Activated CD4-positive, alpha-beta T cell treated with anti-CD3 and anti-CD28 coated beads, Interleukin-2, amount 50 U/mL, for 48 hours (primary cell): ENCODE results near the gene ARHGEF40.
"Not testable (repeated sequence)": the region's sequence is repeated elsewhere in the genome, so short reads cannot be mapped to it uniquely, and the experiment has no call there.

Experiments used
- DNase-seq, 2 experiments: peaks; one replicate each; pipeline ENCODE4 v3.0.0-alpha.2; 2020

The ARHGEF40 gene

GRCh38 chr14:21040370-21040925 lies 29.7 kb upstream of the ARHGEF40 start:
- no peak for DNase-seq

GRCh38 chr14:21040941-21041340 lies 29.2 kb upstream of the ARHGEF40 start:
- DNase-seq = not testable (repeated sequence)

- no peak for DNase-seq
These were observed 28.2 kb upstream of the ARHGEF40 start, which contains the start of gene RNASE7 for GRCh38 chr14:21041676-21042433. Gene RNASE7 (plus strand): TSS chr14:21042362. CDS start chr14:21042993, 631 bp downstream.

GRCh38 chr14:21042918-21043317 lies 27.2 kb upstream of the ARHGEF40 start:
- DNase-seq = no peak

GRCh38 chr14:21043387-21043973 lies 26.6 kb upstream of the ARHGEF40 start:
- no peak for DNase-seq

GRCh38 chr14:21043974-21044618 lies 26.0 kb upstream of the ARHGEF40 start:
- no peak for DNase-seq

- DNase-seq = no peak
These were observed 22.7 kb upstream of the ARHGEF40 start for GRCh38 chr14:21047378-21047781.

GRCh38 chr14:21048638-21049037 lies 21.5 kb upstream of the ARHGEF40 start:
- no peak for DNase-seq

- no peak for DNase-seq
These were observed 20.8 kb upstream of the ARHGEF40 start for GRCh38 chr14:21049271-21049673.

- no peak for DNase-seq
These were observed 19.5 kb upstream of the ARHGEF40 start for GRCh38 chr14:21050597-21050996.

- DNase-seq = no peak
These were observed 16.7 kb upstream of the ARHGEF40 start for GRCh38 chr14:21053184-21054122.

GRCh38 chr14:21054123-21054767 lies 15.9 kb upstream of the ARHGEF40 start:
- no peak for DNase-seq

GRCh38 chr14:21054768-21055145 lies 15.3 kb upstream of the ARHGEF40 start:
- DNase-seq = no peak

GRCh38 chr14:21055432-21056117 lies 14.5 kb upstream of the ARHGEF40 start:
- no peak for DNase-seq

GRCh38 chr14:21056520-21057163 lies 13.5 kb upstream of the ARHGEF40 start:
- DNase-seq = no peak

- DNase-seq = no peak
These were observed 12.1 kb upstream of the ARHGEF40 start, which contains the start of gene RNASE8 for GRCh38 chr14:21057803-21058675. Gene RNASE8 (plus strand): TSS chr14:21057822. CDS start chr14:21057893, 71 bp downstream.

GRCh38 chr14:21058903-21059302 lies 11.2 kb upstream of the ARHGEF40 start:
- DNase-seq = no peak

GRCh38 chr14:21059842-21060613 lies 10.1 kb upstream of the ARHGEF40 start:
- no peak for DNase-seq
